Suprapubic skin (tissue), 4 donors: Measurements from ENCODE around the gene COPA. TPM values are rescaled to one million over a fixed set of nuclear protein-coding genes. Genes with fewer than 3 reads are reported as not detected.
"Not testable (repeated sequence)": the region's sequence is repeated elsewhere in the genome, so short reads cannot be mapped to it uniquely, and the experiment has no call there.

Experiments
- DNase-seq, 2 donors: peaks; one replicate each; pipeline ENCODE4 v3.0.0-alpha.2; 2019; ENCODE audit warnings: low spot score in 2 of 2
- H3K27ac ChIP-seq: fragments of 200-600 bp; sonication (generic); one replicate; pipeline ENCODE4 v1.5.1; 2019
- H3K27me3 ChIP-seq: fragments of 200-600 bp; sonication (generic); one replicate; pipeline ENCODE4 v1.5.1; 2019
- H3K36me3 ChIP-seq: fragments of 200-600 bp; sonication (generic); one replicate; pipeline ENCODE4 v1.5.1; 2019
- H3K4me1 ChIP-seq: fragments of 200-600 bp; sonication (generic); one replicate; pipeline ENCODE4 v1.5.1; 2019
- H3K4me3 ChIP-seq: fragments of 200-600 bp; sonication (generic); one replicate; pipeline ENCODE4 v1.5.1; 2019; ENCODE audit warnings: mild to moderate bottlenecking
- H3K9me3 ChIP-seq: fragments of 200-600 bp; sonication (generic); one replicate; pipeline ENCODE4 v1.5.1; 2019
- EP300 ChIP-seq: sonication (generic); formaldehyde crosslinking; IDR thresholded peaks from one replicate; pipeline ENCODE4 v1.6.1; 2017; ENCODE audit warnings: antibody characterized with exemption
- POLR2A ChIP-seq, 2 donors: fragments of 450-650 bp; IDR thresholded peaks; one replicate each; pipeline ENCODE4 v1.6.1; 2017; ENCODE audit warnings: antibody characterized with exemption in 2 of 2, mild to moderate bottlenecking in 2 of 2, moderate library complexity in 2 of 2
- POLR2AphosphoS5 ChIP-seq, 3 donors: sonication (generic); formaldehyde crosslinking; IDR thresholded peaks; one replicate each; pipeline ENCODE4 v1.6.1; 2017; ENCODE audit warnings: antibody characterized with exemption in 3 of 3
- WGBS: methylation state at CpG from one replicate; pipeline ENCODE4 v1.1.5; 2018; 5-methylcytosine and 5-hydroxymethylcytosine counted together
- total RNA-seq, 4 donors: library from RNA; depleted of rRNA; stranded (reverse); fragments of >200 nt; gene quantifications; one replicate each; pipeline ENCODE4 v1.1.0, GENCODE V29; 2016
- TF ChIP-seq, protein P1 (sequence below), 2 donors: fragments of 200-600 bp in 1 of 2; fragments of 450-650 bp in 1 of 2; sonication (generic) in 1 of 2; IDR thresholded peaks; one replicate each; pipeline ENCODE4 v1.5.1; 2016 to 2019; ENCODE audit warnings: antibody characterized with exemption in 2 of 2, mild to moderate bottlenecking in 1 of 2, moderate library complexity in 1 of 2

COPA gene
- total RNA-seq, 4 donors from 2014 or later: 62.5 to 92.9 (median 87.2) TPM

DNA sequence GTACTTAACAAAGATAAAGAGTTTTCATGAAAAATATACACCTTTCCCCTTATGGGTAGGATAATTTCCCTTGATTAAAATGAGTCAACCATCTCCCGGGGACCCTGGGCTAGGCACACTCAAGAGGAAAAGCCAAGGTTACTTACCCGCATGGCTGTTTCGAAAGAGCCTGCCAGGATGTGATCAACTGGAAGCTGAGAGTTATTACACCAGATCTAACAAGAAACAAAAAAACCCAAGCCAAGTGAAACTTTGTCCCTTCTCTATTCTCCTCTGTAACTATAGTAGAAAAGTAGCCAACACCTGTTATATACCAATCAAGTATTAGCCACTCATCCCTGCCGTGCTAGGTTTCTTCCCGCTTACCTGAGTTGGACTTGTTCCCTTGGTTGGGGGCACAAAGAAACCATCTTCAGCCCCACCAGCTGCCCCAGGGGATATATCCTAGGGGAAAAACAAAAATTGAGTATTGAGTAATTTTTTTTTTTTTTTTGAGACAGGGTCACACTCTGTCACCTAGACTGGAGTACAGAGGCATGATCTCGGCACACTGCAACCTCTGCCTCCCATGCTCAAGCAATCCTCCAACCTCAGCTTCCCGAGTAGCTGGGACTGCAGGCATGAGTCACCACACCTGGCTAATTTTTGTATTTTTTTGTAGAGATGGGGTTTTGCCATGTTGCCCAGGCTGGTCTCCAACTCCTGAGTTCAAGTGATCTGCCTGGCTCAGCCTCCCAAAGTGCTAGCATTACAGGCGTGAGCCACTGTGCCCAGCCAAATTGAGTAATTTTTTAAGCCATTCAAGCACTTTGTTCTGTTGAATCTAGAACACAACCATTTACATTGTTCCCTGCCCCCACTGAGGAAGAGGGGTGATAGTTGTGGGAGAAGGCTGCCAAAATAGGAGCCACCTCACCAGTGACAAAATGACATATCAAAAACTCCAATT is 49.8 kb downstream of the COPA start:
- H3K4me3 ChIP-seq: no peak overlapping the region
- WGBS: 85% methylated on average over 8 of the region's 8 CpGs
- no peak overlapping the region for H3K27ac ChIP-seq
- no peaks in the 10 kb centered on the region for H3K27me3 ChIP-seq
- peaks cover 100% of the 10 kb centered on the region for H3K36me3 ChIP-seq
- H3K9me3 ChIP-seq: no peaks in the 10 kb centered on the region
- no peaks in the 10 kb centered on the region for H3K4me1 ChIP-seq
- no peak for DNase-seq
- TF ChIP-seq POLR2A (IDR thresholded peaks at IDR 0.05) (no peak), POLR2AphosphoS5 (IDR thresholded peaks at IDR 0.05) (no peak), EP300 (no peak)
- TF ChIP-seq, protein P1, sequence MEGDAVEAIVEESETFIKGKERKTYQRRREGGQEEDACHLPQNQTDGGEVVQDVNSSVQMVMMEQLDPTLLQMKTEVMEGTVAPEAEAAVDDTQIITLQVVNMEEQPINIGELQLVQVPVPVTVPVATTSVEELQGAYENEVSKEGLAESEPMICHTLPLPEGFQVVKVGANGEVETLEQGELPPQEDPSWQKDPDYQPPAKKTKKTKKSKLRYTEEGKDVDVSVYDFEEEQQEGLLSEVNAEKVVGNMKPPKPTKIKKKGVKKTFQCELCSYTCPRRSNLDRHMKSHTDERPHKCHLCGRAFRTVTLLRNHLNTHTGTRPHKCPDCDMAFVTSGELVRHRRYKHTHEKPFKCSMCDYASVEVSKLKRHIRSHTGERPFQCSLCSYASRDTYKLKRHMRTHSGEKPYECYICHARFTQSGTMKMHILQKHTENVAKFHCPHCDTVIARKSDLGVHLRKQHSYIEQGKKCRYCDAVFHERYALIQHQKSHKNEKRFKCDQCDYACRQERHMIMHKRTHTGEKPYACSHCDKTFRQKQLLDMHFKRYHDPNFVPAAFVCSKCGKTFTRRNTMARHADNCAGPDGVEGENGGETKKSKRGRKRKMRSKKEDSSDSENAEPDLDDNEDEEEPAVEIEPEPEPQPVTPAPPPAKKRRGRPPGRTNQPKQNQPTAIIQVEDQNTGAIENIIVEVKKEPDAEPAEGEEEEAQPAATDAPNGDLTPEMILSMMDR (IDR thresholded peaks at IDR 0.05): no peak

DNA sequence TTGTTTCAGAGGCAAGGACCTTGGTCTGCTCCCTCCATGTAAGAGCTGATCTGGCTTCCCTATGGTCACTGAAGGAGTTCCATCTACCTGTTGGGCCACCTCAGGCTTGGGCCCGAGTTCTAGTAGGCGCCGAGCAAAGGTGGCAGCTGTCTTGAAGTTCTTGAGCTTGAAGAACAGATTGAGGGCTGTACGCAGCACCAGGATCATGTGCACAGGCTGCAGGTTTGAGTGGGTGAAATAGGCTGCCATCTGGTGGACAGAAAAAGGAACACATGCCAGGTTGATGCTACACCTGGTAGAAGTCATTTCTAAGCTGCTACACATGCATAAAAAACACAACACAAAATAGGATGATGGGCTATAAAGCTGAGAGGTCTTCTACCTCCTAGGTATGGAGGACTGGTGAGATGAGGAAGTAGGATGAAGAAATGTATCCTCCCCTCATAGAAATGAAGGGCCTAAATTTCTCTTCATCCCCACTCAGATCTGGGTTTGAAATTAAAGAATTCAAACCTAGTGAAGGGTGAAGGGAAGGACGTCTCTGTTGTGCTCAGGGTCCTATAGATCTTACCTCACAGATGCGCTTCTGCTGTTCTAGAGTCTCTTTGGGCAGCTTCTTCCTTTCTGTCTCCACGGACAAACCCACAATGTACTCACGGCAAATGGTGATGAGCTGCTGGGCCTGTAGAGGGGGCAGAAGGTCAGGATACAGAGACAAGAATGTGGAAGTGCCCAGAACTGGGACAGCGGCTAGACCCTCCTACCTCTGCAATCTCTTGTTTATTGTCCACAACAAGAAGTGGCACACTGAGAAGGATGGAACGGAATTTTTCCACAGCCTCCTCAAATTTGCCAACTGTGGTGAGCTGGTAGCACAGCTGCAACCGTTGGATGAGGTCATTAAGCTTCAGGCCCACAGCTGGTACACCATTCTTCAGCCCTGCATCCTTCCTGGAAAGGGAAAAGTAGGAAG is 51.5 kb downstream of the COPA start:
- H3K36me3 ChIP-seq: peaks cover 84% of the 10 kb centered on the region
- WGBS: 35% methylated on average over 11 of the region's 11 CpGs
- peak in 1 of 2 donors; percentile 74 for DNase-seq

DNA sequence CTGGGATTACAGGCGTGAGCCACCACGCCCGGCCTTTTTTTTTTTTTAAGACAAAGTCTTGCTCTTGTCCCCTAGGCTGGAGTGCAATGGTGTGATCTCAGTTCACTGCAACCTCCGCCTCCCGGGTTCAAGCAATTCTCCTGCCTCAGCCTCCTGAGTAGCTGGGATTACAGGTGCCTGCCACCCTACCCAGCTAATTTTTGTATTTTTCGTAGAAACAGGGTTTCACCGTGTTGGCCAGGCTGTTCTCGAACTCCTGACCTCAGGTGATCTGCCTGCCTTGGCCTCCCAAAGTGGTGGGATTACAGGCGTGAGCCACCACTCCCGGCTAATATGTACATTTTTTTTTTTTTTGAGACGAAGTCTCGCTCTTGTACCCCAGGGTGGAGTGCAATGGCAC is 55.3 kb downstream of the COPA start:
- DNase-seq, H3K4me3 ChIP-seq, H3K27me3 ChIP-seq, H3K9me3 ChIP-seq, H3K27ac ChIP-seq: not testable (repeated sequence)
- Histone ChIP-seq H3K4me1 (peaks cover 26% of the 10 kb centered on the region), H3K36me3 (peaks cover 49% of the 10 kb centered on the region)
- WGBS: 94% methylated on average over 12 of the region's 12 CpGs

More for the DNA sequence above, 51.5 kb downstream of the COPA start:
- no peak overlapping the region for H3K27ac ChIP-seq
- no peak overlapping the region for H3K4me3 ChIP-seq
- peaks cover 6% of the 10 kb centered on the region for H3K4me1 ChIP-seq
- no peaks in the 10 kb centered on the region for H3K9me3 ChIP-seq
- TF ChIP-seq POLR2AphosphoS5 (IDR thresholded peaks at IDR 0.05): no peak
- TF ChIP-seq, protein P1 (IDR thresholded peaks at IDR 0.05): peak; percentile 75 to 78
- H3K27me3 ChIP-seq: no peaks in the 10 kb centered on the region

DNA sequence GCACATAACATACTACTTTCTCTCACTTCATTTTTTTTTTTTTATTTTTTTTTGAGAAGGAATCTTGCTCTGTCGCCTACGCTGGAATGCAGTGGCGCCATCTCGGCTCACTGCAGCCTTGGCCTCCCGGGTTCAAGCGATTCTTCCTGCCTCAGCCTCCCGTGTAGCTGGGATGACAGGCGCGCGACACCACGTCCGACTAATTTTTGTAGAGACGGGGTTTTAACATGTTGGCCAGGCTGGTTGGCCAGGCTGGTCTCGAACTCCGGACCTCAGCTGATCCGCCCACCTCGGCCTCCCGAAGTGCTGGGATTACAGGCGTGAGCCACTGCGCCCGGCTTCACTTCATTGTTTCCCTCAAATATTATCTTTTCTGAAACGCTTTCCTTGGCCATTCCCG is 57.5 kb downstream of the COPA start:
- Histone ChIP-seq H3K27me3 (no peaks in the 10 kb centered on the region), H3K36me3 (peaks cover 49% of the 10 kb centered on the region), H3K27ac (no peak overlapping the region), H3K4me3 (peak overlapping the region; percentile 67), H3K9me3 (no peaks in the 10 kb centered on the region), H3K4me1 (peaks cover 26% of the 10 kb centered on the region)
- TF ChIP-seq EP300 (no peak), POLR2AphosphoS5 (IDR thresholded peaks at IDR 0.05) (no peak), POLR2A (IDR thresholded peaks at IDR 0.05) (no peak)
- TF ChIP-seq, protein P1 (IDR thresholded peaks at IDR 0.05): no peak
- DNase-seq: no peak
- 72% methylated on average over 23 of the region's 23 CpGs for WGBS

DNA sequence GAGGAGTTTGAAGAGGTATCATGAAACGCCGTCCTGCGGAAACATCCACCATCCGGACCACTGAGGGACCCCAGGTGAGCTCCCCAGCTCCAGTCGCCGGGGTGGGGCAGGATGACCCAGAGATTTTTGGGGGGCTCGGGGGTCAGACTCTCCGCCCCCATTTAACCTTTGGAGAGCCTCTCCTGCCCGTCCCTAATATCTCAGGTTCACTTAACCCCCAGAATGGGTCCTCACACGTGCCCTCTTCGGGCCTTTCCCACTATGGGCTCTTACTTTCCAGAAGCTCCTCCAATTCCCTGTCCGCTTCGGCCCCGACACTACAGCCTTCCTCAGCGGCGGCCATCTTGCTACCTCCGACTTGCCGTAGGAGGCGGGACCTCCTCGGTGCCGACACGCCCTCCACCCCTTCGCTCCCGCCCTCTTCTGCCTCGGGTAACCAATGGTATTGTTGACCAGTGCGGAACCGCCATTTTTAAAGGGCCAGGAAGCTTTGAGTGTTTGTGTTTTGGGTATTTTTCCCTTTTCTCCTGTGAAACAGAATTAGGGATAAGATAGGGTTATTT is 58.2 kb downstream of the COPA start, which contains the start of gene PEX19:
Gene PEX19 (minus strand): TSS at position 352 of the 563 bp plus-strand sequence. CDS start 9 bp downstream, at position 343.
- under 1% methylated on average over 27 of the region's 27 CpGs for WGBS
- TF ChIP-seq POLR2AphosphoS5 (IDR thresholded peaks at IDR 0.05) (peak in 2 of 3 donors; percentile 63 to 97), POLR2A (IDR thresholded peaks at IDR 0.05) (peak; percentile 24 to 64), EP300 (no peak)
- TF ChIP-seq, protein P1 (IDR thresholded peaks at IDR 0.05): no peak

More for the DNA sequence above, 58.2 kb downstream of the COPA start, which contains the start of gene PEX19:
- peak; percentile 96 to 97 for DNase-seq
- Histone ChIP-seq H3K36me3 (peaks cover 49% of the 10 kb centered on the region), H3K4me3 (peak within 1 kb of the TSS; percentile 67), H3K9me3 (no peaks in the 10 kb centered on the region), H3K4me1 (peaks cover 26% of the 10 kb centered on the region), H3K27ac (peak within 1 kb of the TSS; percentile 75), H3K27me3 (no peaks in the 10 kb centered on the region)
